ENCODE results near the gene HNRNPA3.

DNA sequence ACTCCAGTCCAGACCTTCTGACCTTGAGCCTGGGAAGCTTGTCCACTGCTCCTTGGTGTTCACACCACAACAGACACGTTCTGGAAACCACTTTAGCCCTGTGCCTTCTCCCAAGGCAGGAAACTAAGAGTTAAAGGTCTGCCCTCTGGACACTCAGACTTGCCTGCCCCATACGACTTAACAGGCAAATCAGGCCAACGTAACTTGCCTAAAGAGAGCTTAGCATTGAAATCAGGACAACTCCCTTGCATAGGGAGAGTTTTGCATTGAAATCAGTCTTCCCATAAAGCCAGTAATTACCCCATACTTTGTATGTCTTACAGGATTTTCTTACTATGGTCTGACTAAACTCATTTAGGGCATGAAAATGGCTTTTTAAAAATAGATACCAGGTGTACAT lies 33.4 kb downstream of the HNRNPA3 start:
- TF ChIP-seq, protein P1, sequence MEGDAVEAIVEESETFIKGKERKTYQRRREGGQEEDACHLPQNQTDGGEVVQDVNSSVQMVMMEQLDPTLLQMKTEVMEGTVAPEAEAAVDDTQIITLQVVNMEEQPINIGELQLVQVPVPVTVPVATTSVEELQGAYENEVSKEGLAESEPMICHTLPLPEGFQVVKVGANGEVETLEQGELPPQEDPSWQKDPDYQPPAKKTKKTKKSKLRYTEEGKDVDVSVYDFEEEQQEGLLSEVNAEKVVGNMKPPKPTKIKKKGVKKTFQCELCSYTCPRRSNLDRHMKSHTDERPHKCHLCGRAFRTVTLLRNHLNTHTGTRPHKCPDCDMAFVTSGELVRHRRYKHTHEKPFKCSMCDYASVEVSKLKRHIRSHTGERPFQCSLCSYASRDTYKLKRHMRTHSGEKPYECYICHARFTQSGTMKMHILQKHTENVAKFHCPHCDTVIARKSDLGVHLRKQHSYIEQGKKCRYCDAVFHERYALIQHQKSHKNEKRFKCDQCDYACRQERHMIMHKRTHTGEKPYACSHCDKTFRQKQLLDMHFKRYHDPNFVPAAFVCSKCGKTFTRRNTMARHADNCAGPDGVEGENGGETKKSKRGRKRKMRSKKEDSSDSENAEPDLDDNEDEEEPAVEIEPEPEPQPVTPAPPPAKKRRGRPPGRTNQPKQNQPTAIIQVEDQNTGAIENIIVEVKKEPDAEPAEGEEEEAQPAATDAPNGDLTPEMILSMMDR (IDR thresholded peaks at IDR 0.05; ENCODE audit: insufficient read depth, low read length, poor library complexity, severe bottlenecking) = no peak
- no peak for TF ChIP-seq EZH2phosphoT487 (conservative IDR thresholded peaks at IDR 0.05; ENCODE audit: low read length)
